HepG2 (cell line): ENCODE results near the gene CAPG. TPM values are rescaled to one million over a fixed set of nuclear protein-coding genes. Genes with fewer than 3 reads are reported as not detected.

Source experiments
- ARNT2 ChIP-seq: sonication (generic); formaldehyde crosslinking; IDR thresholded peaks from 2 replicates; pipeline ENCODE4 v1.8.0; 2022; ENCODE audit warnings: mild to moderate bottlenecking, low read depth, missing genetic modification reagents, moderate library complexity
- DZIP1 ChIP-seq: sonication (generic); formaldehyde crosslinking; IDR thresholded peaks from 2 replicates; pipeline ENCODE4 v1.5.0; 2020; ENCODE audit warnings: mild to moderate bottlenecking, missing genetic modification reagents
- HDAC1 ChIP-seq: sonication (generic); formaldehyde crosslinking; IDR thresholded peaks from 2 replicates; pipeline ENCODE4 v1.5.1; 2020; ENCODE audit warnings: mild to moderate bottlenecking, missing genetic modification reagents
- MEF2D ChIP-seq: sonication (generic); formaldehyde crosslinking; IDR thresholded peaks from 2 replicates; pipeline ENCODE4 v1.5.1; 2020; ENCODE audit warnings: mild to moderate bottlenecking, missing genetic modification reagents
- RARG ChIP-seq: sonication (generic); formaldehyde crosslinking; IDR thresholded peaks from 2 replicates; pipeline ENCODE4 v1.4.0; 2020; ENCODE audit warnings: low read depth, mild to moderate bottlenecking, missing genetic modification reagents
- SMAD9 ChIP-seq: sonication (generic); formaldehyde crosslinking; IDR thresholded peaks from 2 replicates; pipeline ENCODE4 v1.5.1; 2020; ENCODE audit warnings: mild to moderate bottlenecking, missing genetic modification reagents
- SP140L ChIP-seq: sonication (generic); formaldehyde crosslinking; IDR thresholded peaks from 2 replicates; pipeline ENCODE4 v1.4.0; 2020; ENCODE audit warnings: missing genetic modification reagents, borderline replicate concordance
- STAG1 ChIP-seq: sonication (generic); formaldehyde crosslinking; IDR thresholded peaks from 2 replicates; pipeline ENCODE4 v1.4.0; 2020; ENCODE audit warnings: missing genetic modification reagents
- ZNF138 ChIP-seq: sonication (generic); formaldehyde crosslinking; IDR thresholded peaks from 2 replicates; pipeline ENCODE4 v1.5.0; 2020; ENCODE audit warnings: mild to moderate bottlenecking, low read depth, missing genetic modification reagents
- ZNF143 ChIP-seq: sonication (generic); formaldehyde crosslinking; IDR thresholded peaks from 2 replicates; pipeline ENCODE4 v1.4.0; 2020; ENCODE audit warnings: missing genetic modification reagents
- ZNF317 ChIP-seq: sonication (generic); formaldehyde crosslinking; IDR thresholded peaks from 2 replicates; pipeline ENCODE4 v1.5.0; 2020; ENCODE audit warnings: mild to moderate bottlenecking, missing genetic modification reagents
- ZNF496 ChIP-seq: sonication (generic); formaldehyde crosslinking; IDR thresholded peaks from 2 replicates; pipeline ENCODE4 v1.8.1; 2023; ENCODE audit warnings: mild to moderate bottlenecking, moderate library complexity, missing genetic modification reagents; ENCODE audit not compliant: insufficient replicate concordance
- ZNF564 ChIP-seq: sonication (generic); formaldehyde crosslinking; IDR thresholded peaks from 2 replicates; pipeline ENCODE4 v1.8.1; 2023; ENCODE audit warnings: mild to moderate bottlenecking, missing genetic modification reagents
- ZNF646 ChIP-seq: sonication (generic); formaldehyde crosslinking; IDR thresholded peaks from 2 replicates; pipeline ENCODE4 v1.9.0; 2021; ENCODE audit warnings: mild to moderate bottlenecking, missing genetic modification reagents
- polyA plus RNA-seq, 8 experiments: library from polyadenylated mRNA; depleted of rRNA in 3 of 8; stranded (reverse) in 7 of 8; unstranded in 1 of 8; fragments of >200 nt; fragmentation: Illumina TruSeq in 4 of 8; extraction: Trizol in 4 of 8; gene quantifications; 2 replicates each; pipeline versions ENCODE4 v1.2.1 to v1.2.3, GENCODE V29; 2011 to 2016; ENCODE audit warnings: low read depth in 4 of 8, missing spikeins in 1 of 8, mixed read lengths in 1 of 8; ENCODE audit not compliant: insufficient read depth in 1 of 8
- total RNA-seq, 5 experiments: library from RNA; depleted of rRNA; stranded (reverse); fragments of >200 nt; fragmentation: Illumina TruSeq; extraction: Trizol; gene quantifications; 2 replicates each; pipeline ENCODE4 v1.2.3, GENCODE V29; 2016; ENCODE audit warnings: low read depth in 1 of 5
- TF ChIP-seq, protein P1 (sequence below): sonication (generic); formaldehyde crosslinking; IDR thresholded peaks from 2 replicates; pipeline ENCODE4 v1.5.1; 2020; ENCODE audit warnings: missing genetic modification reagents, mild to moderate bottlenecking, borderline replicate concordance
- TF ChIP-seq, protein P2 (sequence below), 2 experiments: fragments of 450-650 bp in 1 of 2; sonication (generic) in 1 of 2; formaldehyde crosslinking; IDR thresholded peaks; 2 replicates each; pipeline versions ENCODE4 v1.5.0 to v1.8.0; 2020 to 2022; ENCODE audit warnings: mild to moderate bottlenecking in 1 of 2, missing genetic modification reagents in 1 of 2

CAPG gene
- total and polyA plus RNA-seq, 2 of the 13 experiments (the other 11 are each of a cell fraction or from before 2014, with no cell fraction given) = 12.7 to 18.2 TPM

- TF ChIP-seq ZNF646 (CRISPR knock-in tag) = no peak
- no peak for TF ChIP-seq STAG1 (CRISPR knock-in tag)
- no peak for TF ChIP-seq MEF2D (CRISPR knock-in tag)
- TF ChIP-seq, protein P1, sequence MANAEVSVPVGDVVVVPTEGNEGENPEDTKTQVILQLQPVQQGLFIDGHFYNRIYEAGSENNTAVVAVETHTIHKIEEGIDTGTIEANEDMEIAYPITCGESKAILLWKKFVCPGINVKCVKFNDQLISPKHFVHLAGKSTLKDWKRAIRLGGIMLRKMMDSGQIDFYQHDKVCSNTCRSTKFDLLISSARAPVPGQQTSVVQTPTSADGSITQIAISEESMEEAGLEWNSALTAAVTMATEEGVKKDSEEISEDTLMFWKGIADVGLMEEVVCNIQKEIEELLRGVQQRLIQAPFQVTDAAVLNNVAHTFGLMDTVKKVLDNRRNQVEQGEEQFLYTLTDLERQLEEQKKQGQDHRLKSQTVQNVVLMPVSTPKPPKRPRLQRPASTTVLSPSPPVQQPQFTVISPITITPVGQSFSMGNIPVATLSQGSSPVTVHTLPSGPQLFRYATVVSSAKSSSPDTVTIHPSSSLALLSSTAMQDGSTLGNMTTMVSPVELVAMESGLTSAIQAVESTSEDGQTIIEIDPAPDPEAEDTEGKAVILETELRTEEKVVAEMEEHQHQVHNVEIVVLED (CRISPR knock-in tag) = no peak
- 0 out of 2 replicates have a peak, but pooled peaks have one; percentile 4 for TF ChIP-seq ZNF317 (CRISPR knock-in tag)
- no peak; the same call in 1 of the 2 replicates for TF ChIP-seq ARNT2 (CRISPR knock-in tag)
- no peak for TF ChIP-seq ZNF564 (CRISPR knock-in tag)
- no peak for TF ChIP-seq RARG (CRISPR knock-in tag)
- TF ChIP-seq ZNF496 (CRISPR knock-in tag) = no peak
- TF ChIP-seq, protein P2, sequence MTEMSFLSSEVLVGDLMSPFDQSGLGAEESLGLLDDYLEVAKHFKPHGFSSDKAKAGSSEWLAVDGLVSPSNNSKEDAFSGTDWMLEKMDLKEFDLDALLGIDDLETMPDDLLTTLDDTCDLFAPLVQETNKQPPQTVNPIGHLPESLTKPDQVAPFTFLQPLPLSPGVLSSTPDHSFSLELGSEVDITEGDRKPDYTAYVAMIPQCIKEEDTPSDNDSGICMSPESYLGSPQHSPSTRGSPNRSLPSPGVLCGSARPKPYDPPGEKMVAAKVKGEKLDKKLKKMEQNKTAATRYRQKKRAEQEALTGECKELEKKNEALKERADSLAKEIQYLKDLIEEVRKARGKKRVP (CRISPR knock-in tag; IDR thresholded peaks at IDR 0.05) = no peak
- peak; percentile 16; the same call in 1 of the 2 replicates for TF ChIP-seq HDAC1 (CRISPR knock-in tag)
- TF ChIP-seq SMAD9 (CRISPR knock-in tag) = no peak
- TF ChIP-seq ZNF143 (CRISPR knock-in tag) = no peak
- no peak for TF ChIP-seq ZNF138 (CRISPR knock-in tag)
- no peak for TF ChIP-seq SP140L (CRISPR knock-in tag)
- no peak for TF ChIP-seq DZIP1
Observed at GRCh38 chr2:85419009-85419675, 9.0 kb upstream of the CAPG start (continued).
